A549 (cell line): Measurements from ENCODE around the gene IL6R.

Experiments
- CHD2 ChIP-seq: fragments of 150-350 bp; IDR thresholded peaks from 2 replicates; pipeline ENCODE4 v1.6.1; 2014; ENCODE audit warnings: low read length; ENCODE audit not compliant: partially characterized antibody
- CTCF ChIP-seq: fragments of >200 bp; sonication (Bioruptor Twin); formaldehyde crosslinking; IDR thresholded peaks from 3 replicates; pipeline ENCODE4 v1.5.1; 2016
- EP300 ChIP-seq, 2 experiments: fragments of >200 bp; sonication (Bioruptor Twin); formaldehyde crosslinking; IDR thresholded peaks; 2 replicates in 1 of 2; 3 replicates in 1 of 2; pipeline ENCODE4 v1.6.1; 2016 to 2017
- KDM1A ChIP-seq: fragments of 200-600 bp; sonication (generic); IDR thresholded peaks from 2 replicates; pipeline ENCODE4 v1.6.1; 2016; ENCODE audit warnings: low read depth, mild to moderate bottlenecking
- SMC3 ChIP-seq: fragments of >200 bp; sonication (Bioruptor Twin); formaldehyde crosslinking; IDR thresholded peaks from 3 replicates; pipeline ENCODE4 v1.6.1; 2018; ENCODE audit warnings: inconsistent platforms

GRCh38 chr1:154410185-154410827 is 5.2 kb downstream of the IL6R start:
- TF ChIP-seq CTCF (no peak), CHD2 (no peak), KDM1A (no peak), EP300 (IDR thresholded peaks at IDR 0.05) (no peak), SMC3 (no peak)
